Stimulated activated CD4-positive, alpha-beta T cell treated with anti-CD3 and anti-CD28 coated beads, Interleukin-2, amount 100 ng/mL, for 48 hours (primary cell): ENCODE measurements around the gene RAD18.

Source experiments
- DNase-seq, 2 donors: peaks; one replicate each; pipeline ENCODE4 v3.0.0-alpha.2; 2020

The RAD18 gene, protein sequence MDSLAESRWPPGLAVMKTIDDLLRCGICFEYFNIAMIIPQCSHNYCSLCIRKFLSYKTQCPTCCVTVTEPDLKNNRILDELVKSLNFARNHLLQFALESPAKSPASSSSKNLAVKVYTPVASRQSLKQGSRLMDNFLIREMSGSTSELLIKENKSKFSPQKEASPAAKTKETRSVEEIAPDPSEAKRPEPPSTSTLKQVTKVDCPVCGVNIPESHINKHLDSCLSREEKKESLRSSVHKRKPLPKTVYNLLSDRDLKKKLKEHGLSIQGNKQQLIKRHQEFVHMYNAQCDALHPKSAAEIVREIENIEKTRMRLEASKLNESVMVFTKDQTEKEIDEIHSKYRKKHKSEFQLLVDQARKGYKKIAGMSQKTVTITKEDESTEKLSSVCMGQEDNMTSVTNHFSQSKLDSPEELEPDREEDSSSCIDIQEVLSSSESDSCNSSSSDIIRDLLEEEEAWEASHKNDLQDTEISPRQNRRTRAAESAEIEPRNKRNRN

DNA sequence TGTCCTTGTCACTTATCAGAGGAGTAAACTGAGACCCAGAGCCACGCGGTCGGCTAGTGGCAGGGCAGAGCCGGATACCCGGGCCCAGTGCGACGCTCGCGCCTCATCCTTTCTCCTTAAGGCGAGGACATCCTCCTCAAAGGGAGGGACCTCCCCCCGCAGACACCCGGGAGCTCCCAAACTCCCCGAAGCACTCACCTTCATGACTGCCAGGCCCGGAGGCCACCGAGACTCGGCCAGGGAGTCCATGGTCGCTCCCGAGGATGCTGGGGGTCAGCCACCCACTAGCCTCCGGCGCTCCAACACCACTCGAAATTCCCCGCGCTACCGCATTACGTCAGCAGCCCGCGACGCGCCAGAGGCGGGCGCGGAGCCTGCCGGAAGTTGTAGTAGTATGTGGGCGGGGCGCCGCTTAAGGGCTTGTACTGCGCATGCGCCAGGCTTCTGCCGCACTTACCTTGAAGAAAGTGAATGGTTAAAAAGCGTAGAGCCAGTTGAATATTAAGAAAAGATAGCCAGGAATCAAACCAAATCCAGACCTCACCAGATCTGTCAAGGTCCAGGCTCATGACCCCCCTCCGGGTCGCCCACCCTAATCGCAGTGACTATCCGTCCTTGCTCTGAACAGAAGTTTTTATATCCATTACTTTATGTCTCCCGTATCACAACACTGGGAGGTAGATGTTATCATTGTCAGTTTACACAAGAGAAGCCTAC is at the start of gene RAD18:
Gene RAD18, minus strand, starts transcription at position 336 of the 717 bp plus-strand sequence. Its CDS starts 87 bp downstream, at position 249.
- DNase-seq = peak; percentile 90 to 91

DNA sequence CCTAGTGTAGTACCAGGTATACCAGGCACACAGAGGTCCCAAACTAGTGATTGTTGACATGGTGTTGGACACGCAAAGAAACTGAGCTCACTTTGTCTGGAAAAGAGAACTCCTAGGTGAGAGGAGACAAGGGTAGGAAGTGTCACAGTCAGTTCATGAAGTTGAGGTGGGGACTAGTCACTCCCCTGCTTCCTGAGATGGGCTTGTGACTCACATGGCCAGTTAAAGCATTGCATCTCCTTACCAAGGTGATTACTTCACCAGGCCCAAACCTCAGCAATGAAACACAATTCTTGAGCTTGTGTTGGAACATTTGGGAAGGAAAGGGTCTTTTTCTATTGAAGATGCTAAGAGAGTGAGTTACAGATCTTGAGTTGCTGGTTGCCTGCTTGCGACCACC is 49.2 kb upstream of the RAD18 start:
- no peak for DNase-seq

DNA sequence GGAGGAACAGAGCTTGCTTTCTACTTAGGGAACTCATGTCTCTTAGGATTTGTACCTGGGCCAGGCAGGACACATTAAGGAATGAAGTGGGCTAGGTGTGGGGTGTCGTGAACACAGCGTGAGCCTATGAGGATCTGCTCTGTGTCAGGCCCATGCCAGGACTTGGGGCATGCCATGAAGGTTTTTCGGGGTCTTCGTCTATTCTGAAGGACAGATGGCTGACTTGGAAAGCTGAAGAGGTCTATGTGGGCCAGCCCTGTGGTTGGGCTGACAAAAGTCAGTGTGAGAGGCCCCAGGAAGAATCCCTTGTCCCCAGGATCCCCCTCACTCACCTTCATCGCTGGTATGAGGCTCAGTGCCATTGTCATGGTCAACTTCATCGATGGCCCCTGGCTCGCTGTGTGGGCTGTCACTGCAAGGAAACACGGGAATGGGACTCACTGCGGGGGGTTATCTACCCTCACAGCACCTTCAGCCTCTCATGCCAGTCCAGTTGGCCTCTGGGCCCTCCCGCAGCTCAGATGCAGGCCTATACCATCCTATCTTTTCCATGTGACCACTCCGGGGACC is 46.8 kb upstream of the RAD18 start:
- DNase-seq = no peak

DNA sequence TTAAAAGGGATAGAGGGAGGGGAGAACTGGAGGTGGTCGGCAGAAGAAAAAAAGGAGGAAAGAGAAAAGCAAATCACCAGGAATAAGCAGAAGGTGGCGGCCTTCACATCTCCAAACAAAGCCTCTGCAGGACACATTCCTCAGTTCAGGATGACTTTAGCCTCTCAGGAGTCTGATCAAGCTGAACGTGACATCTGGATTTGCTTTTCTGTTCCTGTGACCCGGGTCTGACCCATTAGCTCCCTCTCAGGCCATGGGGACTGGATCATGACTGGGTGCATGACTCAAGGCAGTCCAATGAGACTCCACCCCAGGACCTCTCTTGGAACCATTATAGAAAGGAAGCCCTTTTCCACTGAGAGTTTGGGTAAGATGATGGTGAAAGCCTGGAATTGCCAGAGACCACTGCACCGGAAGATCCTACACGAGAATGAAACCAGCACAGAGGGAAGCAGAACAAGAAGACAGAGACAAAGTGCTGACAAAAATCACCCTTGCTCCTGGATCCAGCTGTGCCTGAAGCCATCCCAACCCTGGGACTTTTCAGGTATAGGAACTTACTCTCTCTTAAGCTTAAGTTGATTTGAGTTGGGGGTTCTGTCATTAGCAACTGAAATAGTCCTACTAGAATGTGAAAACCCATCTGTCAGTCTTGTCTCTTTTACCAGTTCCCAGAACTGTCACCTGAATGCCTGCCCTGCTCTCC is 45.4 kb upstream of the RAD18 start:
- no peak for DNase-seq

DNA sequence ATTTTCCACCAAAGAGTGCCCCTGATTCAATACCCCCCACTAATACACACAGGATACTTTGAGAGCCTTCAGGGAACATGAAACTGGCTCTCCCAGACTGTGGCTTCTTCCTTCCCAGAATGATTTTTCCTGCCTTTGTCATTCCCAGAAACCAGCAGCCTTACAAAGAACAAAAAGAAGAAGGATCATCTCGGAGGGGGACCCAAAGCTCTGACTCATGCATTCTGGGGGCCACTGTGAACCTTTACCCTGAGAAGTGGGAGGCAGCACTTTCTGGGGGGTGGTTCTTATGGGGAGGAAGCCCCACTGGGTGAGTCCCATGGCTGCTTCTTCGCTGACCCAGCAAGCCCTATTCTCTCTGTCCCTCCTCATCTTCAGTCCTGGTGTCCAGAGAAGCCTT is 44.7 kb upstream of the RAD18 start:
- DNase-seq = no peak

DNA sequence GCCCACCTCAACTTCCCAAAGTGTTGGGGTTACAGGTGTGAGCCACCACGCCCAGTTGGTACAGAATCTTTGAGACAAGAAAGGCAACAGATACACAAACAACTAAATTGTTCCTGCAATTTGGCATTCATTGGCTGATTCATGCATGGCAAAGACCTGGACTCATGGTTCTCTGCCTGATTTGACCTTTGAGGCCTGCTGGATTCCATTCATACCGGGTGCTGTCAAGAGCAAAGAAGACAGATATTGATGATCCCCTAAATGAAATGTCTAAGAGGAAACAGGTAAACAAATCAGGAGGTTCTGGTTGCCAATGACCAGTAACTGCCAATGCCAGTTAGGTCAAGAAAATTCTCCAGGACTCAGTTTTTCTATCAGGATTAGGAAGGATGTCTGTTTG is 43.9 kb upstream of the RAD18 start:
- no peak for DNase-seq

DNA sequence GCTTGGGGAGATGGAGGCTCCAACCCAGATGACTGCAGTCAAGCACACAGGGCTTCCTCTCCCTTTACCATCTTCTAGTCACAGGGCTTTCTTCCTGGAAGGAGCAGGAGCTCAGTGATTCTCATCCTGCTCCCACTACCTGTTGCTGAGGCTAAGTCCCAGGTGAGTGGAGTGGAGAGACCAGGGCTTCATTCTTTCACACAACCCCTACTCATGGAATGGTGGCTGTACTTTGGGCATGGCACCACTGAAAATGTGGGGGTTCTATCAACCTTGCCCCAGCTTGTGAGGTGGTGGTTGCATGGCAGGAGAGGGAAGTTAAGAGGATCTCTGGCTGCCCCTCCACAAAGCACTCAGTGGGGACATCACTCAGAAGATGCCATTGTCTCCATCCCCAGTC is 36.8 kb upstream of the RAD18 start:
- DNase-seq = no peak

DNA sequence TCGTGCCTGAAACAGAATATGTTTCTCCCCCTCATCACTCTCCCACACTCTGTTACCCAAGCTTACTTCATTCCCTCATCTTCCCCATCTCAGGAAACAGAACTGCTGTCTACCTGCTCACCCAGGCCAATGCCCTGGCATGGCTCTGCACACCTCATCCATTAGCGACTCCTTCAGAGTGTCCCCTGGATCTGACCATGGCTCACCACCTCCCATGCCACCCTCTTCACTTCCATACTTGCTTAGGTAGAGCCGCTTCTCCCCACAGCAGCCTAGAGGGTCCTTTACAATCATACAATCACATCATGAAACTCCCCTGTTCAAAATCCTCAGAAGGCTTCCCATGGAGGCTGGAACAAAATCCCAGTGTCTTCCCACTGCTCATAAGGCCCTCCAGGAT is 33.9 kb upstream of the RAD18 start:
- DNase-seq = no peak

DNA sequence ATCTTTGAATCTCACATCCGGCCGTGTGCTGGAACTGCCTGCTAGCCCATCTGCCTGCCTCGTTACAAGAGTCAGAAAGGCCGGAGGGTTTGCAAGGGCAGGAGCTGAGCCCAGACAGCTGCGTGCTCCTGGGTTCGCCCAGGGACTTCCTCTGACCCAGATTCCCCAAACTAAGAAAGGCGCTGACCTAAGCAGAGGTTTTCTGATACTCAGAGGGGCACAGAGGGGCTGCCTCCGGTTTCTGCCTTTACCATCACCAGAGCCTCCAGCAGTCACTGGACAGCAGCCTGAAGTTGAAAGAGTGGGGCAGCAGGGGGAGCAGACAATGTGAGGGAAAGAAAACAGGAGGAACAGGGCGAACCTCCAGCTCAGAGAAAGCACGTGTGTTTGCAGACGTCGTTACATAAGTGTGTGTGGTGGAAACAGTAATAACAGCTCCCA is 33.4 kb upstream of the RAD18 start:
- no peak for DNase-seq

DNA sequence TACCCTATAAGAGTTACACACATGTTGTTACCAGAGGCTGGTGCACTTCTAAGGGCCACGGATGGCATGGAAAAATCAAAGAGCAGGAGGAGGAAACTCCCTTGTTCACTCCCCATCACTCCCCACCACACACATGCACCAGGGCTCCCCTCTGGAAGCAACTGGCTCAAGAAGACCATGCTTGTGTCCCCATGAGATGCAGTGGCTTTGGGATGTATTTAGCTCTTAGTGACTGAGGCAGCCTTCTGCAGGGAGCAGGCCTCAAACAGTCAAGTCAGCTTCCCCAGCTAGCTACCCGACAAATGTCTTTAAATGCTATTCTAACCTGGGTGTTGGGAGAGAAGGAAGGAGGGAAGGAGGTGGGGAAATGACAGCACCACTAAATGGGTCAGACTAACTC is 32.9 kb upstream of the RAD18 start:
- no peak for DNase-seq

DNA sequence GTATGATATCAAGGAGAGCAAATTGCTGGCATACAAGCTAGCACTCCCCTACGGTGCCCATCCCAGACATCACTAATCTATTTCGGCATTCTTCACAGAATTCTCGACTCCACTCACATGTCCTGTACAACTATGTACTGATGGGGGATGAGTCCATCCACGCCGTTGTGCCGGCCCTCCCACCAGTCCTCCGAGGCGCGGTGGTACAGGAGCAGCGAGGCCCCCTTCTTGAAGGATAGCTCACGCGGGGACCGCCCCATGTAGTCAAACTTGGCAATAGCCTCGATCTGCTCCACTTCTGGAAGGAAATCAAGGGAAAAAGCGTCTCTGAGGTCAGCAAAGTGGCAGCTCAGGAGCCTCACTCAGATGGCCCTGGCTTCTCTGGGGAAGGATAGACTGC is 31.0 kb upstream of the RAD18 start:
- DNase-seq = no peak

DNA sequence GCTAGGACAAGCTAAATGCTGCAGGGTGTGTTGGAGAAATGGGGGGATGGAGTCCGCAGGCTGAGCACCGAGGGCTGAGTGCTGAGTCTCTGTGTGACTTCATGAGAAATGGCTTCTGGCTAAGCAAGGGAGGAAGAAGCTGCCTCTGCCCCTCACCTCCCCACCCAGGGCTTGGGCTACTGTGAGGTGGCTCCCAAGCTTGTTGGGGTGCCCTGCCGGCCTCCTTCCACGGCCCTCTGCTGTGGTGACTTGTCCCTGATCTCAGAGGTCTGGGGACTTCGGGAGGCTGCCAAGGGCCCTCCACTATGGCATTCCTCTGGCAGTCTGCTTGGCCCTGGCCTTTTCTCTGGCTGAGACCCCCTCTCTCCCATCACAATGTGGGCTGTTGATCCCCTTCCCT is 30.1 kb upstream of the RAD18 start:
- no peak for DNase-seq

DNA sequence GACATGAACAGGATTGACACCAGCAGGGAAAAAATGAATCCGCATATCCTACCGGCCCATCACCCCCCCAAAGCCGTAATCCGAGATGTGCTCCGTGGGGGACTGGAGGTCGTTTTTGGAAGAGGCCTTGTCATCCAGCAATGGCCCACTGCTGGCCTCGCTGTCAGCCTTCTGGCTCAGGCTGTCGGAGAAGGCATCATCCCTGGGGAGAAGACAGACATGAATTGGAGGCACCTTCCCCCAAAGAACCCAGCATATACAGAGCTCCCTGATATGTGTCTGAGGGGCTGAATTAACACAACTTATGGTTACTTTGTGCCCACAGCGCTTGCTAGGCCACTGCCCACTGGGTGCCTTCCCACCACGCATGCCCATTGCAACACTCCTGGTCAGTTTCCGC is 29.6 kb upstream of the RAD18 start:
- DNase-seq = no peak

DNA sequence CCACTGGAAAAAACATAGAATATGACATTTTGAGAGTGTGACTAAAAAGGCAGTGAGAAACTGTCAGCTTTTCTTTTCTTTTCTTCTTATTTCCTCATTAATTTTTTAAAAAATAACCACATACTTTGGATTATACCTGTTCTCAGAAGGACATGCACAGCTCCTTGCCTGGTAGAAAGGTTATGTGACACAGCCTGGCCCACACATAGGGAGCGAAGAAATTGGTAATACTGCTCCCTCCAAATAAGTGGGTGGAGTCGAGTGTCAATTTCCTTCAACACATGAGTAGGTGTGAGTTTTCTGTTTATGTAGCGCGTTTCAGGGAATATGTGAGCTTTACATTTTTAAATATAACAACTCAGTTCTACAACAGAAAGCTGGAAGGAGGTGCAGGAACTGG is 28.9 kb upstream of the RAD18 start:
- no peak for DNase-seq

DNA sequence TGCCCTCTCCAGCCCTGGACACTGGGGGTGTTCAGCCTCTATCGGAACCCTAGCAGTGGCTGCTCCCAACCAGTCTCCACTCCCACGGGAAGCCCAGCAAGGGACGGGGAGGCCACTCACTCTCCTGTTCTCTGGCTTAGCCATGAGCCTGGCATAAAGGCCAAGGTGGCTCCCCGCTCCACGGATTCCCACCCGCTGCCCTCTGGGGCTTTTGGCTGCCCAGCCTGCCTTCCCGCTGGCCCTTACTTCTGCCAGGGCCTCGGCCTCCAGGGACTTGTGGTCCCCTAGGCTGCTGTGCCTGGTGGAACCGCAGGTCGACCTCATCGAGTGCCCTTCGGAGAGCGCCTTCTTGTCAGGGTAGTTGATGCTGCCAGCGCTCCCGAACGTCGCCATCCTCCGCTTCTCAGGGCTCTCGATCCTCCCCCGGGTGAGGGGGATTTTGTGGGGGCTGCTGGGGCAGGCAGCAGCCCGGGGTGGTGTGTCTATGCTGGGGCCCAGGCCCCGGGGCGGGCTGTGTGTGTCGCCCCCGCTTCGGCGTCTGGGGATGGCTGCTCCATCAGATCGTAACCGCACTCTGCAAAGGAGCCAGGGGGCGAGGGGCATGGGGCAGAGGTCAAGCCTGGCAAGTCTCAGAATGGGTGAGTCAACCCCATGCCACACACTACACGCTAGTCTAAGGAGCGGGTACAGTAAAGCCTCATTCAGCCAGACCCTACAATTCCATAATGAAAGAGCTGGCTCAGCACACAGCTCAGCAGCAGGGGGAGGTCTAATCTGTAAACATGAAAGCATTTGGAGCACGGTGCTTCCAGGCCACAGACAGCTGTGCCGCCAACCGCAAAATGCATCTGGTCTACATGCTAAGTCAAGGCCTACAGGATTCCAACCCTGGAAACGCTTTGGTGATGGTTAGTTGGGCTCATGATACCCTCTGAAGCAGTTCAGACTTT is 27.3 kb upstream of the RAD18 start:
- DNase-seq = no peak

DNA sequence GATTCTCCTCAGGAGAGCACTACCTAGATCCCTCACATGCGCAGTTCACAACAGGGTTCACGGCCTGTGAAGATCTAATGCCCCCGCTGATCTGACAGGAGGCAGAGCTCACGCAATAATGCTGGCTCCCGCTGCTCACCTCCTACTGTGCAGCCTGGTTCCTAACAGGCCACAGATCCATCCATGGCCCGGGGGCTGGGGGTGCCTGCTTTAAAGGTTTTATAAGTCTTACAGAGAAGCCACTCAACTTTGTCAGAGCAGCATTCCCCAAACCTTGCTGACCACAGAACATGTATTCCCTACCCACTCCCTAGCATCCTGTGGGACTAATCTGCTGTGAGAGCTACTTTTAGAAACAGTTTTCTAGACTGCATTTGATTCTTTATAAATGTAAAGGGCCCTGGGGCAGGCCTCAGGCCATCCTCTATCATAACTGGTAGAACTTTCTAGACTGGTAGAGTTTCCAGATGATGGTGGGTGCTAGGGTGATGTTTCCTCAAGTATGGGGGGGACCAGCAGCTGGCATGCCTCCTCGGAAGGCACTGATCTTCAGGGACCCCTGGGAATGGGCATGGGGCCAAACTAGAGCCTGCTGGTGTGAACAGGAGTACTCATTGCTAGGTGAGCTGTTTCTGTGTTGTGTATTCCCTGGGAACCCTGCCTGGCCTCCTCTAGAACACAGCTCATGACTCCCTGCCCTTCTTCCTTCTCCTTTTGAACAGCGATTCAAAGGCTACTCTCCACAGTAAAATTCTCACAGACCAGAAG is 25.7 kb upstream of the RAD18 start:
- DNase-seq = no peak

DNA sequence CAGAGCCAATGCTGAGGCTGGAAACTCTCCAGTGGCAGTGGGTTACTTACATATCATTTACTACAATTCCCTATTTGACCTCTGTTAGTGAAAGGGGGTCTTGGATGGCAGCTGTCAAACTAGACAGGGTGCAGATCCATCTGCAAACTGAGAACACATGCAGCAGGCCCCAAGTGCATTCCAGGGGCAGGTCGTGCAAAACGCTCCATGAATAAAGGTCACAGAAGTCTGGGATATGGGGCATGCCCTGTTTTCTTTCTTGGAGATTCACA is 25.0 kb upstream of the RAD18 start:
- no peak for DNase-seq

DNA sequence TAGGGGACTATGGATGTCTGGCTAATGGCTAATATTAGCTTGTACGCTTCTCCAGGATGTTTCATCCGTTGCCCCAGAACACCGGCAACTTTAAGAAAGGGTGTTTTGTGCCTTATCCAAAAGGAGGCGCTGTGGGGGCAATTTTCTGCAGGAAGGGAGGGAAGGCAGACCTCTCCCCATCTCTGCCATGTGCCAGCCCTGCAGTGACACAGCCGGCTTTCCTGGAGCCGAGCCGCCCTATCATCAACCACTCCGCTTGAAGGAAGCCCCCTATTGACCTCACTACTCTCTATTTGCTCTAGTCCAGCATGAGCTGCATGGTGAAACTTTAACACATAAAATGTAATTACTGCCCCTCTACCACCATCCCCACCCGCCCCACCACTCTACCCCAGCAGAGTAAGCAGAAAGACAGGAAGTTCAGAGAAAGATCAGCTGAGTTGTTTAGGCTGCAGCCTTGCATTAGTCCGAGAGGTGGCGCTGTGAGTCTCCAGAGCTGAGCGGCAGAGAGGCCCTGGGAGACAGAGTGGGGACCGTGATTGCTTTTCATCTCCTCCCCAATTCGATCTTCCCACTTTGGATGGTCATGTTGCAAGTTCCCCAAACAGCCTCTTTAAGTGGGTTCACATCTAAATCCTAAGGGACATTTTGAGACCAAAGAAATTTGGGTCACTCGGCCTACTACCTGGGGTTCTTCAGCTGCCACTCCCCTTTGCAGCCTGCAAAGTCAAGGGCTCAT is 24.5 kb upstream of the RAD18 start:
- peak; percentile 58 to 59 for DNase-seq

DNA sequence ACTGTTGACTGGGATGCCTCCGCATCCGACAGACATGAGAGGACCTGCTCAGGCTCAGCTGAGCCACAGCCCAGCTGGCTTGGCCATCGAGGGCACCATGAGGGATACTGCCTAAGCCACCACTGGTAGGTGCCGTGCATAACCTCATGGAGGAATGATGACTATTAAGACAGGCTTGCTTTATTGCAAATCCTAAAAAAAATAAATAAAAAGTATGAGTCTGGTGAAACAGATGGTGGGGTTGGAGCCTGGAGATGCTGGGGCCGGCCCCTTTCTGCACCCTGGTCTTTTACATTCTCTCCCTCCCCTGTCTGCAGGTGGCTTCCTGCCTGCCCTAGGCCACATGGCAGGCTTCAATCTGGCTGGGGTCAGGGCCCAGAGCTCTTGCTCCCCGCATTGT is 24.0 kb upstream of the RAD18 start:
- no peak for DNase-seq

DNA sequence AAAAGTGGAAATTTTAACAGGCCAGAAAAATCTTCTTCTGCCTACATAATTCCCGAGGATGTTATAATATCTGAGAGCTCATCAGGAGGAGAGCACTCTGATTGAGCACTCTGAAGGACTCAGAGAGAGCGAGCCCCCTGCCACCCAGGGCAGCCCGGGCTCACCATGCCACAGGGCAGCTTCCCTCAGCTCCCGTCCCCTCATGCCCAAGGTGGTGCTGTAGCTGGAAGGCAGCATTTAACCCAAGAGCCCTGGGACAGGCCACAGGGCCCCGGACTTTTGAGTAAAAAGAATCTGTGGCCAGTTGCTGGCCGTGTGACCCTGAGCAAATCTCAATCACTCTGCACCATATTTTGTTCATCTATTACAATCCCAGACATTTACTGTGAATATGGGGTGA is 23.5 kb upstream of the RAD18 start:
- no peak for DNase-seq

DNA sequence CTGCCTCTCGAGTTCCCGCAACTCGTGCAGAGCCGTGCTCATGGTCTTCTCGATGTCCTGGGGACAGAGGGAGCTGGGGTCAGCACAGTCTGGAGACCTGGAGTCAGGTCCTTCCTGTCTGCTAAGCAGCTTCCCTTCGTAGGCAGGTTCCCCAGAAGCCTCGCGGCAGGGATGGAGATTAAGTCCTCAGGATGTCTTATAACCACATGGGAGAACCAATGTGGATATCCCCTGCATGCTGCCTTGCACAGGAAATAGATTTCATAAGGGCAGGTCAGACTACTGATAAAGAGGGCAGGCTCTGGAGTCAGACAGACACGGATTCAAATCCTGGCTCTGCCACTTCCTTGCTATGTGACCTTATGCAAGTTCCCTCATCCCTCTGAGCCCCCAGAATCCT is 22.6 kb upstream of the RAD18 start:
- no peak for DNase-seq
